Neural progenitor cell (in vitro differentiated cells): ENCODE measurements around the gene CIRBP. TPM values are rescaled to one million over a fixed set of nuclear protein-coding genes. Genes with fewer than 3 reads are reported as not detected.
A peak's percentile ranks its signal among the peaks of the same experiment; 100 is the strongest.

ENCODE experiments used
- DNase-seq: peaks from one replicate; pipeline ENCODE4 v3.0.0-alpha.2; 2016; ENCODE audit warnings: low spot score
- H2AFZ ChIP-seq: fragments of 200-600 bp; sonication (generic); replicated peaks from 2 replicates; pipeline ENCODE4 v1.6.1; 2016; ENCODE audit warnings: antibody characterized with exemption
- H3F3A ChIP-seq: fragments of 200-600 bp; sonication (generic); 2 replicates; pipeline ENCODE4 v1.6.1; 2016; ENCODE audit warnings: antibody characterized with exemption, low read depth
- H3K27ac ChIP-seq: fragments of 200-600 bp; sonication (generic); 2 replicates; pipeline ENCODE4 v1.5.1; 2016; ENCODE audit warnings: mild to moderate bottlenecking
- H3K27me3 ChIP-seq: fragments of 200-600 bp; sonication (generic); 2 replicates; pipeline ENCODE4 v1.6.1; 2016; ENCODE audit warnings: mild to moderate bottlenecking, moderate library complexity
- H3K36me3 ChIP-seq: fragments of 200-600 bp; sonication (generic); 2 replicates; pipeline ENCODE4 v1.5.1; 2016
- H3K4me1 ChIP-seq: fragments of 200-600 bp; sonication (generic); 2 replicates; pipeline ENCODE4 v1.6.1; 2016; ENCODE audit warnings: mixed run types
- H3K4me2 ChIP-seq: fragments of 200-600 bp; sonication (generic); 2 replicates; pipeline ENCODE4 v1.6.1; 2016
- H3K4me3 ChIP-seq: fragments of 200-600 bp; sonication (generic); 2 replicates; pipeline ENCODE4 v1.5.1; 2016
- H3K79me2 ChIP-seq: fragments of 200-600 bp; sonication (generic); 2 replicates; pipeline ENCODE4 v1.6.1; 2016; ENCODE audit warnings: low read depth
- H3K9ac ChIP-seq: fragments of 200-600 bp; sonication (generic); 2 replicates; pipeline ENCODE4 v1.6.1; 2016
- H3K9me3 ChIP-seq: fragments of 200-600 bp; sonication (generic); 2 replicates; pipeline ENCODE4 v1.5.1; 2016; ENCODE audit warnings: low read depth
- H4K20me1 ChIP-seq: fragments of 200-600 bp; sonication (generic); 2 replicates; pipeline ENCODE4 v1.6.1; 2016; ENCODE audit warnings: low read depth
- H3K27ac Mint-ChIP-seq: 3 replicates; pipeline ENCODE4 v1.8.0; 2021; ENCODE audit warnings: mixed read lengths
- H3K27me3 Mint-ChIP-seq: 2 replicates; pipeline ENCODE4 v1.8.0; 2022; ENCODE audit warnings: low read depth, mild to moderate bottlenecking, inconsistent platforms, moderate library complexity, mixed read lengths; ENCODE audit not compliant: insufficient read depth
- H3K36me3 Mint-ChIP-seq: 3 replicates; pipeline ENCODE4 v1.8.0; 2021; ENCODE audit warnings: mixed read lengths
- H3K4me1 Mint-ChIP-seq: 3 replicates; pipeline ENCODE4 v1.8.0; 2021; ENCODE audit warnings: mixed read lengths
- H3K4me3 Mint-ChIP-seq: 3 replicates; pipeline ENCODE4 v1.8.0; 2021; ENCODE audit warnings: mild to moderate bottlenecking, moderate library complexity, mixed read lengths
- H3K9me3 Mint-ChIP-seq: 3 replicates; pipeline ENCODE4 v1.8.0; 2020; ENCODE audit warnings: mixed read lengths
- CTCF ChIP-seq: fragments of 200-600 bp; sonication (generic); IDR thresholded peaks from 2 replicates; pipeline ENCODE4 v1.5.1; 2017; ENCODE audit warnings: antibody characterized with exemption, mild to moderate bottlenecking
- EZH2 ChIP-seq: fragments of 200-600 bp; sonication (generic); IDR thresholded peaks from 2 replicates; pipeline ENCODE4 v1.6.1; 2017; ENCODE audit warnings: antibody characterized with exemption, mild to moderate bottlenecking, moderate library complexity
- EZH2phosphoT487 ChIP-seq: fragments of 200-600 bp; sonication (generic); IDR thresholded peaks from 2 replicates; pipeline ENCODE4 v1.6.1; 2017; ENCODE audit warnings: antibody characterized with exemption
- total RNA-seq: library from RNA; depleted of rRNA; stranded (reverse); fragments of >200 nt; gene quantifications from 2 replicates; pipeline ENCODE4 v1.2.3, GENCODE V29; 2015; ENCODE audit warnings: low replicate concordance

Gene CIRBP
- total RNA-seq, 1 donor from 2014 or later: 395 TPM

- TF ChIP-seq EZH2 (no peak), CTCF (no peak), EZH2phosphoT487 (no peak)
- Mint-ChIP-seq H3K27ac (no peak overlapping the region), H3K36me3 (no peaks in the 10 kb centered on the region), H3K4me1 (peaks cover 22% of the 10 kb centered on the region), H3K4me3 (no peak overlapping the region), H3K27me3 (peaks cover 16% of the 10 kb centered on the region), H3K9me3 (peaks cover 3% of the 10 kb centered on the region)
- no peak overlapping the region for H3K9ac ChIP-seq
- H3K4me3 ChIP-seq: no peak overlapping the region
- H2AFZ ChIP-seq: no peak overlapping the region
- H3K79me2 ChIP-seq: no peaks in the 10 kb centered on the region
- no peak overlapping the region for H3K27ac ChIP-seq
- peaks cover 25% of the 10 kb centered on the region for H3K4me1 ChIP-seq
- H3K4me2 ChIP-seq: peak overlapping the region; percentile 6
- H3K27me3 ChIP-seq: peaks cover 29% of the 10 kb centered on the region
- H3K9me3 ChIP-seq: no peaks in the 10 kb centered on the region
- H3F3A ChIP-seq: peaks cover 38% of the 10 kb centered on the region
- no peaks in the 10 kb centered on the region for H4K20me1 ChIP-seq
- peak; percentile 48 for DNase-seq
- no peaks in the 10 kb centered on the region for H3K36me3 ChIP-seq
Observed at GRCh38 chr19:1312767-1313694, 43.9 kb downstream of the CIRBP start.

- H2AFZ ChIP-seq: no peak overlapping the region
- H3K9me3 Mint-ChIP-seq: peaks cover 3% of the 10 kb centered on the region
Observed at GRCh38 chr19:1313695-1314613, 44.8 kb downstream of the CIRBP start.

More at GRCh38 chr19:1313695-1314613, 44.8 kb downstream of the CIRBP start:
- TF ChIP-seq EZH2 (no peak), EZH2phosphoT487 (no peak), CTCF (no peak)
- peaks cover 28% of the 10 kb centered on the region for H3K4me1 Mint-ChIP-seq
- peaks cover 45% of the 10 kb centered on the region for H3F3A ChIP-seq
- H4K20me1 ChIP-seq: no peaks in the 10 kb centered on the region
- no peaks in the 10 kb centered on the region for H3K9me3 ChIP-seq
- no peaks in the 10 kb centered on the region for H3K36me3 Mint-ChIP-seq
- no peaks in the 10 kb centered on the region for H3K79me2 ChIP-seq
- no peak overlapping the region for H3K9ac ChIP-seq
- DNase-seq: no peak
- peak overlapping the region; percentile 75 for H3K4me3 Mint-ChIP-seq
- no peaks in the 10 kb centered on the region for H3K36me3 ChIP-seq
- no peak overlapping the region for H3K4me3 ChIP-seq
- no peak overlapping the region for H3K27ac ChIP-seq
- H3K27me3 ChIP-seq: peaks cover 29% of the 10 kb centered on the region
- peaks cover 19% of the 10 kb centered on the region for H3K27me3 Mint-ChIP-seq
- no peak overlapping the region for H3K4me2 ChIP-seq
- H3K4me1 ChIP-seq: peaks cover 31% of the 10 kb centered on the region
- no peak overlapping the region for H3K27ac Mint-ChIP-seq
